GM12878 (cell line): ENCODE results near the gene PRSS16.

Experiments
- HDAC6 ChIP-seq: fragments of 200-600 bp; sonication (generic); IDR thresholded peaks from one replicate; pipeline ENCODE4 v1.8.0; 2017; ENCODE audit warnings: antibody characterized with exemption; ENCODE audit not compliant: unreplicated experiment
- ZSCAN29 ChIP-seq: fragments of 450-650 bp; IDR thresholded peaks from 2 replicates; pipeline ENCODE4 v1.6.1; 2017; ENCODE audit warnings: mild to moderate bottlenecking, moderate library complexity

GRCh38 chr6:27283279-27283678 is 35.8 kb downstream of the PRSS16 start:
- TF ChIP-seq ZSCAN29, result no peak
- TF ChIP-seq HDAC6, result no peak
